Fibroblast of lung (primary cell): Measurements from ENCODE around the gene NHS. TPM values are rescaled to one million over a fixed set of nuclear protein-coding genes. Genes with fewer than 3 reads are reported as not detected.

Experiments
- DNase-seq, 2 donors: peaks; one replicate each; pipeline versions ENCODE4 v3.0.0 to v3.0.0-alpha.2; 2010; ENCODE audit warnings: low read depth in 2 of 2
- H2AFZ ChIP-seq: 2 replicates; pipeline ENCODE4 v1.5.1; 2012; ENCODE audit warnings: low read length, control low read depth, inconsistent platforms
- H3K27ac ChIP-seq: 2 replicates; pipeline ENCODE4 v1.5.1; 2011; ENCODE audit warnings: low read length, control low read depth; ENCODE audit not compliant: insufficient read depth
- H3K27me3 ChIP-seq: 2 replicates; pipeline ENCODE4 v1.5.1; 2011; ENCODE audit warnings: mild to moderate bottlenecking, low read length; ENCODE audit not compliant: control insufficient read depth, insufficient read depth
- H3K36me3 ChIP-seq: 2 replicates; pipeline ENCODE4 v1.5.1; 2011; ENCODE audit warnings: low read length; ENCODE audit not compliant: control insufficient read depth, insufficient read depth
- H3K4me1 ChIP-seq: 2 replicates; pipeline ENCODE4 v1.5.1; 2011; ENCODE audit warnings: low read length; ENCODE audit not compliant: control insufficient read depth, insufficient read depth; ENCODE audit errors: extremely low read depth
- H3K4me2 ChIP-seq: 2 replicates; pipeline ENCODE4 v1.5.1; 2011; ENCODE audit warnings: low read length, control low read depth; ENCODE audit not compliant: insufficient read depth; ENCODE audit errors: extremely low read depth
- H3K4me3 ChIP-seq, 4 experiments: fragments of 200-600 bp in 1 of 4; sonication (generic) in 1 of 4; replicated peaks in 1 of 4; 2 replicates each; pipeline ENCODE4 v1.5.1; 2011 to 2016; ENCODE audit warnings: low read length in 4 of 4, low read depth in 3 of 4, mild to moderate bottlenecking in 3 of 4, control low read depth in 2 of 4, inconsistent platforms in 1 of 4, mixed read lengths in 1 of 4; ENCODE audit not compliant: insufficient read depth in 1 of 4; ENCODE audit errors: control extremely low read depth in 1 of 4
- H3K79me2 ChIP-seq: 2 replicates; pipeline ENCODE4 v1.5.1; 2012; ENCODE audit warnings: mild to moderate bottlenecking, low read length, inconsistent platforms; ENCODE audit not compliant: control insufficient read depth, insufficient read depth
- H3K9ac ChIP-seq: 2 replicates; pipeline ENCODE4 v1.5.1; 2011; ENCODE audit warnings: mild to moderate bottlenecking, low read length, control low read depth; ENCODE audit not compliant: insufficient read depth
- H3K9me3 ChIP-seq: 2 replicates; pipeline ENCODE4 v1.5.1; 2012; ENCODE audit warnings: low read depth, low read length; ENCODE audit not compliant: control insufficient read depth, insufficient read depth
- H4K20me1 ChIP-seq: 2 replicates; pipeline ENCODE4 v1.5.1; 2011; ENCODE audit warnings: low read length; ENCODE audit not compliant: control insufficient read depth, insufficient read depth; ENCODE audit errors: extremely low read depth
- CTCF ChIP-seq, 2 donors: IDR thresholded peaks in 1 of 2; conservative IDR thresholded peaks in 1 of 2; 1 replicate in 1 of 2; 2 replicates in 1 of 2; pipeline ENCODE4 v1.5.1; 2011 to 2012; ENCODE audit warnings: low read length in 2 of 2, control low read depth in 1 of 2, inconsistent platforms in 1 of 2, low read depth in 1 of 2, mild to moderate bottlenecking in 1 of 2
- EZH2 ChIP-seq: IDR thresholded peaks from 2 replicates; pipeline ENCODE4 v1.5.1; 2012; ENCODE audit warnings: low read length, control low read depth, mild to moderate bottlenecking; ENCODE audit errors: missing control alignments
- polyA plus RNA-seq, 2 donors: library from polyadenylated mRNA; depleted of rRNA in 1 of 2; stranded (reverse) in 1 of 2; unstranded in 1 of 2; fragments of >200 nt; gene quantifications; 2 replicates each; pipeline ENCODE4 v1.2.1, GENCODE V29; 2011 to 2012; ENCODE audit warnings: missing spikeins in 1 of 2
- total RNA-seq: library from RNA; depleted of rRNA; stranded (reverse); fragments of >200 nt; gene quantifications from 2 replicates; pipeline ENCODE4 v1.2.1, GENCODE V29; 2014

NHS gene
- total and polyA plus RNA-seq, 2 donors (not counting 1 experiment from before 2014, with no cell fraction given) = 1.4 to 3.8 TPM

- Histone ChIP-seq H2AFZ (no peak overlapping the region), H3K27me3 (no peaks in the 10 kb centered on the region), H4K20me1 (no peaks in the 10 kb centered on the region), H3K4me3 (no peak overlapping the region), H3K79me2 (no peaks in the 10 kb centered on the region), H3K9me3 (no peaks in the 10 kb centered on the region), H3K9ac (no peak overlapping the region), H3K27ac (no peak overlapping the region), H3K4me2 (no peak overlapping the region), H3K4me1 (no peaks in the 10 kb centered on the region), H3K36me3 (no peaks in the 10 kb centered on the region)
- no peak for DNase-seq
- TF ChIP-seq CTCF (conservative IDR thresholded peaks at IDR 0.05 in 1 of 2, IDR thresholded peaks at IDR 0.05 in 1 of 2; ENCODE audit: low read depth in 1 of 2, low read length in 2 of 2) = no peak
- TF ChIP-seq EZH2 = no peak
These were observed 121.4 kb downstream of the NHS start for GRCh38 chrX:17496407-17496806.

- peak in 1 of 2 donors; percentile 7 for DNase-seq
- H3K4me2 ChIP-seq = no peak overlapping the region
- H3K4me3 ChIP-seq = no peak overlapping the region
- no peak overlapping the region for H3K27ac ChIP-seq
- H3K4me1 ChIP-seq = no peaks in the 10 kb centered on the region
- H3K9ac ChIP-seq = no peak overlapping the region
- no peaks in the 10 kb centered on the region for H4K20me1 ChIP-seq
- no peaks in the 10 kb centered on the region for H3K9me3 ChIP-seq
- no peaks in the 10 kb centered on the region for H3K36me3 ChIP-seq
- H3K27me3 ChIP-seq = no peaks in the 10 kb centered on the region
- H2AFZ ChIP-seq = no peak overlapping the region
- no peaks in the 10 kb centered on the region for H3K79me2 ChIP-seq
- TF ChIP-seq EZH2 (no peak), CTCF (conservative IDR thresholded peaks at IDR 0.05 in 1 of 2, IDR thresholded peaks at IDR 0.05 in 1 of 2; ENCODE audit: low read depth in 1 of 2, low read length in 2 of 2) (no peak)
These were observed 122.2 kb downstream of the NHS start for GRCh38 chrX:17497193-17497592.

- no peaks in the 10 kb centered on the region for H3K4me1 ChIP-seq
- TF ChIP-seq CTCF (conservative IDR thresholded peaks at IDR 0.05 in 1 of 2, IDR thresholded peaks at IDR 0.05 in 1 of 2; ENCODE audit: low read depth in 1 of 2, low read length in 2 of 2) = no peak
- no peak for TF ChIP-seq EZH2
- no peak overlapping the region for H2AFZ ChIP-seq
- no peak overlapping the region for H3K9ac ChIP-seq
- no peaks in the 10 kb centered on the region for H3K27me3 ChIP-seq
- no peaks in the 10 kb centered on the region for H3K9me3 ChIP-seq
- no peaks in the 10 kb centered on the region for H3K36me3 ChIP-seq
- H3K79me2 ChIP-seq = no peaks in the 10 kb centered on the region
- no peak overlapping the region for H3K4me3 ChIP-seq
- no peak for DNase-seq
- H3K27ac ChIP-seq = no peak overlapping the region
- no peaks in the 10 kb centered on the region for H4K20me1 ChIP-seq
- H3K4me2 ChIP-seq = no peak overlapping the region
These were observed 124.5 kb downstream of the NHS start for GRCh38 chrX:17499512-17499911.
